B cell (primary cell): ENCODE measurements around the gene CUBN.

Experiments
- CTCF ChIP-seq: fragments of 200-600 bp; IDR thresholded peaks from one replicate; pipeline ENCODE4 v1.8.0; 2022; ENCODE audit warnings: antibody characterized with exemption, mild to moderate bottlenecking
- EZH2 ChIP-seq: IDR thresholded peaks from 2 replicates; pipeline ENCODE4 v1.6.1; 2012; ENCODE audit warnings: borderline replicate concordance, low read depth, mild to moderate bottlenecking, moderate library complexity, low read length; ENCODE audit not compliant: insufficient read depth, poor library complexity, severe bottlenecking

- TF ChIP-seq CTCF = no peak
- TF ChIP-seq EZH2 = no peak
These were observed 161.7 kb downstream of the CUBN start for GRCh38 chr10:16967866-16968415.
